GM12878 (cell line): ENCODE results near the gene GYS2. TPM values are rescaled to one million over a fixed set of nuclear protein-coding genes. Genes with fewer than 3 reads are reported as not detected.

Experiments used
- ATAC-seq: fragments of 200-7000 bp; cut with Tn5 transposase; 3 replicates; pipeline ENCODE4 v1.9.1; 2020; ENCODE audit warnings: mild to moderate bottlenecking, moderate library complexity
- BruUV-seq: library from RNA; stranded (reverse); fragments of 400-500 nt; replicated peaks from 2 replicates; lab custom pipeline; 2021; lab: Mats Ljungman, UMichigan
- CTCF ChIA-PET: fragments of 300-600 bp; sonication (Branson Sonifier 250); formaldehyde crosslinking; extraction: SDS; loops from one replicate; lab custom pipeline; 2021; ENCODE audit warnings: inconsistent platforms; lab: Yijun Ruan, JAX
- POLR2A ChIA-PET: fragments of 350-600 bp; formaldehyde crosslinking; extraction: SDS; loops from one replicate; lab custom pipeline; 2021; ENCODE audit warnings: inconsistent platforms; lab: Charles Lee
- RAD21 ChIA-PET: fragments of 300-600 bp; sonication (Branson Sonifier 250); formaldehyde crosslinking; loops from one replicate; lab custom pipeline; 2023; ENCODE audit warnings: antibody characterized with exemption; ENCODE audit not compliant: unreplicated experiment; lab: Charles Lee
- SMC1A ChIA-PET: fragments of 300-600 bp; sonication (Branson Sonifier 250); formaldehyde crosslinking; loops from one replicate; lab custom pipeline; 2023; ENCODE audit not compliant: unreplicated experiment, uncharacterized antibody; lab: Charles Lee
- DNase-seq: peaks from one replicate; pipeline ENCODE4 v3.0.0-alpha.2; 2011; ENCODE audit warnings: low read depth, low spot score
- FAIRE-seq: peaks from 3 replicates; lab custom pipeline; 2011; peaks lifted over from hg19 to GRCh38; lab: Jason Lieb, UNC
- H2AFZ ChIP-seq: 2 replicates; pipeline ENCODE4 v1.6.0; 2011; ENCODE audit warnings: low read depth, low read length, control low read depth; ENCODE audit not compliant: control insufficient read depth
- H3K27ac ChIP-seq: 2 replicates; pipeline ENCODE4 v1.5.1; 2011; ENCODE audit warnings: control low read depth; ENCODE audit not compliant: control insufficient read depth, insufficient read depth
- H3K27me3 ChIP-seq, 2 experiments: replicated peaks in 1 of 2; 2 replicates each; pipeline versions ENCODE4 v1.6.0 to v1.6.1; 2011; ENCODE audit warnings: low read length in 1 of 2; ENCODE audit not compliant: control insufficient read depth in 2 of 2, insufficient read depth in 2 of 2
- H3K36me3 ChIP-seq, 2 experiments: 2 replicates each; pipeline ENCODE4 v1.5.1; 2011; ENCODE audit warnings: low read length in 1 of 2; ENCODE audit not compliant: control insufficient read depth in 2 of 2, insufficient read depth in 2 of 2
- H3K4me1 ChIP-seq: 2 replicates; pipeline ENCODE4 v1.6.1; 2011; ENCODE audit warnings: mild to moderate bottlenecking, low read length, moderate library complexity, mixed read lengths; ENCODE audit not compliant: control insufficient read depth, insufficient read depth
- H3K4me2 ChIP-seq: 2 replicates; pipeline ENCODE4 v1.6.0; 2011; ENCODE audit warnings: control low read depth; ENCODE audit not compliant: control insufficient read depth, insufficient read depth
- H3K4me3 ChIP-seq: fragments of 200-600 bp; sonication (generic); 2 replicates; pipeline ENCODE4 v1.5.1; 2016
- H3K79me2 ChIP-seq: 2 replicates; pipeline ENCODE4 v1.6.0; 2011; ENCODE audit warnings: low read length; ENCODE audit not compliant: control insufficient read depth, insufficient read depth
- H3K9ac ChIP-seq: 2 replicates; pipeline ENCODE4 v1.8.0; 2011; ENCODE audit warnings: low read length, control low read depth, mixed read lengths; ENCODE audit not compliant: control insufficient read depth, insufficient read depth
- H3K9me3 ChIP-seq: replicated peaks from 3 replicates; pipeline ENCODE4 v1.5.1; 2011; ENCODE audit warnings: mild to moderate bottlenecking, low read length; ENCODE audit not compliant: control insufficient read depth, insufficient read depth
- H4K20me1 ChIP-seq: 2 replicates; pipeline ENCODE4 v1.6.0; 2011; ENCODE audit not compliant: control insufficient read depth, insufficient read depth
- CREB1 ChIP-seq: IDR thresholded peaks from 2 replicates; pipeline ENCODE4 v1.6.1; 2012; ENCODE audit warnings: low read depth, mild to moderate bottlenecking, inconsistent platforms
- DPF2 ChIP-seq: fragments of 450-650 bp; IDR thresholded peaks from 2 replicates; pipeline ENCODE4 v1.6.1; 2017; ENCODE audit warnings: mild to moderate bottlenecking
- HDAC6 ChIP-seq: fragments of 200-600 bp; sonication (generic); IDR thresholded peaks from one replicate; pipeline ENCODE4 v1.8.0; 2017; ENCODE audit warnings: antibody characterized with exemption; ENCODE audit not compliant: unreplicated experiment
- IKZF1 ChIP-seq: fragments of 450-650 bp; conservative IDR thresholded peaks from 2 replicates; pipeline ENCODE4 v1.6.1; 2017; ENCODE audit warnings: antibody characterized with exemption, mild to moderate bottlenecking
- MYB ChIP-seq: fragments of 150-350 bp; IDR thresholded peaks from 2 replicates; pipeline ENCODE4 v1.6.1; 2014; ENCODE audit warnings: mild to moderate bottlenecking, low read depth, low read length, borderline replicate concordance
- NR2F1 ChIP-seq: fragments of 450-650 bp; conservative IDR thresholded peaks from 2 replicates; pipeline ENCODE4 v1.6.1; 2017; ENCODE audit warnings: mild to moderate bottlenecking
- NRF1 ChIP-seq: conservative IDR thresholded peaks from 2 replicates; pipeline ENCODE4 v1.6.1; 2011; ENCODE audit warnings: mild to moderate bottlenecking, low read depth, low read length, improper control_type of control experiment
- RELA ChIP-seq: fragments of 450-650 bp; IDR thresholded peaks from 2 replicates; pipeline ENCODE4 v1.8.0; 2014; ENCODE audit warnings: borderline replicate concordance; ENCODE audit not compliant: partially characterized antibody
- RUNX3 ChIP-seq: IDR thresholded peaks from 2 replicates; pipeline ENCODE4 v1.6.1; 2012; ENCODE audit warnings: low read length, inconsistent platforms
- SP1 ChIP-seq: IDR thresholded peaks from one replicate; pipeline ENCODE4 v1.6.1; 2011; ENCODE audit warnings: low read depth, low read length
- SPI1 ChIP-seq: IDR thresholded peaks from 2 replicates; pipeline ENCODE4 v1.6.1; 2011; ENCODE audit warnings: low read depth, mild to moderate bottlenecking, low read length, moderate library complexity, borderline replicate concordance; ENCODE audit not compliant: insufficient read depth
- YBX1 ChIP-seq: fragments of 450-650 bp; IDR thresholded peaks from 2 replicates; pipeline ENCODE4 v1.6.1; 2016; ENCODE audit warnings: antibody characterized with exemption
- YY1 ChIP-seq: IDR thresholded peaks from 2 replicates; pipeline ENCODE4 v1.6.1; 2011; ENCODE audit warnings: low read depth, mild to moderate bottlenecking, low read length
- ZNF274 ChIP-seq: IDR thresholded peaks from one replicate; pipeline ENCODE4 v1.8.0; 2011; ENCODE audit not compliant: insufficient read length, insufficient read depth
- WGBS: methylation state at CpG from one replicate; pipeline ENCODE4 v1.1.6; 2016; ENCODE audit warnings: low lambda C conversion rate; ENCODE audit not compliant: insufficient replicate concordance, insufficient coverage; ENCODE audit errors: missing lambda C conversion rate; 5-methylcytosine and 5-hydroxymethylcytosine counted together
- in situ Hi-C: fragments of 300-500 bp; cut with MboI; formaldehyde crosslinking; loops from 9 replicates; pipeline ENCODE4 v1.14.3; 2018; ENCODE audit warnings: mixed read lengths
- intact Hi-C: fragments of 100-400 bp; cut with micrococcal nuclease; formaldehyde crosslinking; loops from one replicate; pipeline ENCODE4 v1.14.2; 2022; ENCODE audit not compliant: unreplicated experiment
- polyA plus RNA-seq, 11 experiments: library from polyadenylated mRNA; depleted of rRNA in 4 of 11; unstranded in 6 of 11; stranded (reverse) in 5 of 11; fragments of >200 nt; fragmentation: Nextera tagmentation in 4 of 11; fragmentation: Illumina TruSeq in 1 of 11; extraction: Ambion mirVana in 4 of 11; extraction: Trizol in 1 of 11; gene quantifications; 1 replicate in 1 of 11; 2 replicates in 10 of 11; pipeline versions ENCODE4 v1.2.1 to v1.2.3, GENCODE V29; 2011 to 2016; ENCODE audit warnings: inconsistent platforms in 2 of 11, missing spikeins in 2 of 11, low read depth in 1 of 11
- total RNA-seq, 4 experiments: library from RNA; depleted of rRNA in 3 of 4; stranded (reverse); fragments of >200 nt in 3 of 4; fragmentation: Illumina TruSeq in 1 of 4; extraction: Trizol in 1 of 4; gene quantifications; 2 replicates each; pipeline versions ENCODE4 v1.2.1 to v1.2.3, GENCODE V29; 2013 to 2021
- TF ChIP-seq, protein P1 (sequence below): fragments of 450-650 bp; formaldehyde crosslinking; IDR thresholded peaks from 2 replicates; pipeline ENCODE4 v1.5.0; 2022; ENCODE audit warnings: mild to moderate bottlenecking, missing genetic modification characterization

GYS2 gene
- total and polyA plus RNA-seq, 10 of the 15 experiments (the other 5 are each of a cell fraction or from before 2014, with no cell fraction given) = not detected

GRCh38 chr12:21614506-21614905 is 9.9 kb upstream of the GYS2 start:
- ChIA-PET POLR2A (no interaction called here), RAD21 (no interaction called here), CTCF (no interaction called here), SMC1A (no interaction called here)
- ATAC-seq (no peak), FAIRE-seq (no peak), DNase-seq (no peak)
- H3K27me3 ChIP-seq = no peaks in the 10 kb centered on the region
- H2AFZ ChIP-seq = no peak overlapping the region
- BruUV-seq = no TSS peak
- H3K4me1 ChIP-seq = no peaks in the 10 kb centered on the region
- WGBS = 66% methylated on average over 2 of the region's 2 CpGs
- intact Hi-C loops (no loop called here), in situ Hi-C loops (no loop called here)
- no peaks in the 10 kb centered on the region for H3K79me2 ChIP-seq
- no peaks in the 10 kb centered on the region for H3K9me3 ChIP-seq
- H3K27ac ChIP-seq = no peak overlapping the region
- H3K4me2 ChIP-seq = no peak overlapping the region
- H3K36me3 ChIP-seq = no peaks in the 10 kb centered on the region
- TF ChIP-seq NR2F1 (no peak), DPF2 (no peak), CREB1 (no peak), ZNF274 (no peak)
- H3K4me3 ChIP-seq = no peak overlapping the region
- no peak overlapping the region for H3K9ac ChIP-seq
- no peaks in the 10 kb centered on the region for H4K20me1 ChIP-seq

DNA sequence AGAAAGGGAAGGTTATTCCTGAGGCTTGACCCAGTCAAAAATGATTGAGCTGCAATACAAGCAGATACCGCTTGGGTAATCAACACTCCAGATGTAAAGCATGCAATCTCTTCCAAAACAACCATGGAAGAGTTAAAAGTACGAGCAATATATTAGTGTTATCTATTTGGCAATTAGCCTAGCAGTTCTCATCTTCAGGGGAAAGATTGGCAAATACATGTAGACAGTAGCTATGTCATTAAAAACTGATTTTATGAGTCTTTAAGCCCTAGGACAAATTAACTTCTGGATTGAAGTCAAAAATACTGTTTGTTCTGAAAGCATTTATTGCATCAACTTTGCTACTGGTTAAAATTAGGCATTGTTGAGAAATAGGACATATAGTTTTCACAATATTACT is 9.3 kb upstream of the GYS2 start:
- ChIA-PET CTCF (interaction anchor here (1.3 kb wide), 1 partner anchor 66 kb away, joined by 4 read pairs; no protein-coding TSS in a partner anchor), POLR2A (no interaction called here), SMC1A (interaction anchor here (0.7 to 0.8 kb wide), 2 partner anchors 21 to 67 kb away, joined by 3 read pairs; no protein-coding TSS in a partner anchor), RAD21 (no interaction called here)
- no peak overlapping the region for H3K4me2 ChIP-seq
- H3K27ac ChIP-seq = no peak overlapping the region
- BruUV-seq = no TSS peak
- ATAC-seq = no peak
- H3K4me1 ChIP-seq = no peaks in the 10 kb centered on the region
- H3K27me3 ChIP-seq = no peaks in the 10 kb centered on the region
- DNase-seq = no peak
- no peaks in the 10 kb centered on the region for H4K20me1 ChIP-seq
- no peak overlapping the region for H2AFZ ChIP-seq
- in situ Hi-C loops (no loop called here), intact Hi-C loops (no loop called here)
- no peaks in the 10 kb centered on the region for H3K9me3 ChIP-seq
- no peak overlapping the region for H3K4me3 ChIP-seq
- no peaks in the 10 kb centered on the region for H3K79me2 ChIP-seq
- no peak overlapping the region for H3K9ac ChIP-seq
- H3K36me3 ChIP-seq = no peaks in the 10 kb centered on the region
- no peak for FAIRE-seq
- whole genome bisulfite sequencing = 48% methylated on average over 2 of the region's 2 CpGs
- TF ChIP-seq NRF1 (no peak), SP1 (no peak), RUNX3 (no peak), YBX1 (no peak), IKZF1 (no peak), SPI1 (no peak), YY1 (no peak), MYB (no peak), HDAC6 (no peak), RELA (no peak)
- TF ChIP-seq, protein P1, sequence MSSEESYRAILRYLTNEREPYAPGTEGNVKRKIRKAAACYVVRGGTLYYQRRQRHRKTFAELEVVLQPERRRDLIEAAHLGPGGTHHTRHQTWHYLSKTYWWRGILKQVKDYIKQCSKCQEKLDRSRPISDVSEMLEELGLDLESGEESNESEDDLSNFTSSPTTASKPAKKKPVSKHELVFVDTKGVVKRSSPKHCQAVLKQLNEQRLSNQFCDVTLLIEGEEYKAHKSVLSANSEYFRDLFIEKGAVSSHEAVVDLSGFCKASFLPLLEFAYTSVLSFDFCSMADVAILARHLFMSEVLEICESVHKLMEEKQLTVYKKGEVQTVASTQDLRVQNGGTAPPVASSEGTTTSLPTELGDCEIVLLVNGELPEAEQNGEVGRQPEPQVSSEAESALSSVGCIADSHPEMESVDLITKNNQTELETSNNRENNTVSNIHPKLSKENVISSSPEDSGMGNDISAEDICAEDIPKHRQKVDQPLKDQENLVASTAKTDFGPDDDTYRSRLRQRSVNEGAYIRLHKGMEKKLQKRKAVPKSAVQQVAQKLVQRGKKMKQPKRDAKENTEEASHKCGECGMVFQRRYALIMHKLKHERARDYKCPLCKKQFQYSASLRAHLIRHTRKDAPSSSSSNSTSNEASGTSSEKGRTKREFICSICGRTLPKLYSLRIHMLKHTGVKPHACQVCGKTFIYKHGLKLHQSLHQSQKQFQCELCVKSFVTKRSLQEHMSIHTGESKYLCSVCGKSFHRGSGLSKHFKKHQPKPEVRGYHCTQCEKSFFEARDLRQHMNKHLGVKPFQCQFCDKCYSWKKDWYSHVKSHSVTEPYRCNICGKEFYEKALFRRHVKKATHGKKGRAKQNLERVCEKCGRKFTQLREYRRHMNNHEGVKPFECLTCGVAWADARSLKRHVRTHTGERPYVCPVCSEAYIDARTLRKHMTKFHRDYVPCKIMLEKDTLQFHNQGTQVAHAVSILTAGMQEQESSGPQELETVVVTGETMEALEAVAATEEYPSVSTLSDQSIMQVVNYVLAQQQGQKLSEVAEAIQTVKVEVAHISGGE (CRISPR knock-in tag) = no peak
